IMR-90 (cell line): ENCODE data around the gene HMCES. TPM values are rescaled to one million over a fixed set of nuclear protein-coding genes. Genes with fewer than 3 reads are reported as not detected.
"Not testable (repeated sequence)": the region's sequence is repeated elsewhere in the genome, so short reads cannot be mapped to it uniquely, and the experiment has no call there.

Source experiments
- ATAC-seq: fragments of 200-7000 bp; cut with Tn5 transposase; 2 replicates; pipeline ENCODE4 v1.9.1; 2020; ENCODE audit warnings: low read depth, mild to moderate bottlenecking, moderate library complexity
- BruUV-seq: library from RNA; stranded (reverse); fragments of 400-500 nt; replicated peaks from 2 replicates; lab custom pipeline; 2021; lab: Mats Ljungman, UMichigan
- CTCF ChIA-PET: fragments of 300-600 bp; formaldehyde crosslinking; extraction: SDS; loops from one replicate; lab custom pipeline; 2021; ENCODE audit warnings: antibody characterized with exemption; lab: Yijun Ruan, JAX
- POLR2A ChIA-PET: fragments of 300-600 bp; sonication (Branson Sonifier 250); formaldehyde crosslinking; loops from one replicate; lab custom pipeline; 2022; ENCODE audit warnings: antibody characterized with exemption; ENCODE audit not compliant: unreplicated experiment; lab: Charles Lee
- DNase-seq: peaks from one replicate; pipeline ENCODE4 v3.0.0; 2013
- H2AFZ ChIP-seq: replicated peaks from 2 replicates; pipeline ENCODE3; 2013; ENCODE audit warnings: low read length, mild to moderate bottlenecking; ENCODE audit not compliant: poor library complexity
- H2AK5ac ChIP-seq: 2 replicates; pipeline ENCODE4 v1.6.1; 2013; ENCODE audit warnings: low read depth, low read length, inconsistent platforms
- H2AK9ac ChIP-seq: replicated peaks from 2 replicates; pipeline ENCODE3; 2013; ENCODE audit warnings: mild to moderate bottlenecking, low read depth, low read length, moderate library complexity; ENCODE audit not compliant: poor library complexity
- H2BK120ac ChIP-seq: 2 replicates; pipeline ENCODE4 v1.6.1; 2013; ENCODE audit warnings: low read depth, low read length, inconsistent platforms
- H2BK15ac ChIP-seq: 3 replicates; pipeline ENCODE4 v1.6.1; 2013; ENCODE audit warnings: low read depth, low read length, inconsistent platforms
- H2BK20ac ChIP-seq: 2 replicates; pipeline ENCODE4 v1.6.1; 2013; ENCODE audit warnings: low read depth, mild to moderate bottlenecking, inconsistent platforms, low read length, moderate library complexity
- H2BK5ac ChIP-seq: 2 replicates; pipeline ENCODE4 v1.6.1; 2013; ENCODE audit warnings: mild to moderate bottlenecking, low read depth, low read length, inconsistent platforms; ENCODE audit not compliant: poor library complexity, severe bottlenecking
- H3K14ac ChIP-seq: replicated peaks from 2 replicates; pipeline ENCODE4 v1.6.1; 2013; ENCODE audit warnings: low read depth, low read length, inconsistent platforms
- H3K18ac ChIP-seq: 2 replicates; pipeline ENCODE4 v1.6.1; 2013; ENCODE audit warnings: low read depth, low read length, control low read depth
- H3K23ac ChIP-seq: 2 replicates; pipeline ENCODE4 v1.6.1; 2013; ENCODE audit warnings: low read depth, low read length, inconsistent platforms
- H3K27ac ChIP-seq: 2 replicates; pipeline ENCODE4 v1.5.1; 2013; ENCODE audit warnings: mild to moderate bottlenecking, control low read depth, low read length; ENCODE audit not compliant: insufficient read depth
- H3K27me3 ChIP-seq: 2 replicates; pipeline ENCODE4 v1.6.1; 2013; ENCODE audit warnings: low read length; ENCODE audit not compliant: control insufficient read depth, insufficient read depth
- H3K36me3 ChIP-seq: 2 replicates; pipeline ENCODE4 v1.6.1; 2013; ENCODE audit warnings: low read length, mixed read lengths; ENCODE audit not compliant: control insufficient read depth, insufficient read depth
- H3K4ac ChIP-seq: 2 replicates; pipeline ENCODE4 v1.6.1; 2013; ENCODE audit warnings: low read depth, low read length, inconsistent platforms
- H3K4me1 ChIP-seq: 2 replicates; pipeline ENCODE4 v1.6.1; 2013; ENCODE audit warnings: low read length, mixed read lengths; ENCODE audit not compliant: control insufficient read depth, insufficient read depth
- H3K4me2 ChIP-seq: 2 replicates; pipeline ENCODE4 v1.6.1; 2013; ENCODE audit warnings: low read depth, mild to moderate bottlenecking, control low read depth, low read length, moderate library complexity
- H3K4me3 ChIP-seq: 2 replicates; pipeline ENCODE4 v1.5.1; 2013; ENCODE audit warnings: low read depth, mild to moderate bottlenecking, control low read depth, low read length, moderate library complexity; ENCODE audit not compliant: insufficient read depth
- H3K56ac ChIP-seq: 2 replicates; pipeline ENCODE4 v1.6.1; 2013; ENCODE audit warnings: low read length, inconsistent platforms; ENCODE audit not compliant: insufficient read depth; ENCODE audit errors: extremely low read depth
- H3K79me1 ChIP-seq, 2 experiments: 2 replicates each; pipeline ENCODE4 v1.6.1; 2013; ENCODE audit warnings: low read length in 2 of 2, inconsistent platforms in 1 of 2, low read depth in 1 of 2
- H3K9ac ChIP-seq: 2 replicates; pipeline ENCODE4 v1.6.1; 2013; ENCODE audit warnings: low read depth, low read length, control low read depth
- H3K9me1 ChIP-seq: 2 replicates; pipeline ENCODE4 v1.6.1; 2013; ENCODE audit warnings: low read length, inconsistent platforms; ENCODE audit not compliant: insufficient read depth
- H3K9me3 ChIP-seq: 2 replicates; pipeline ENCODE4 v1.6.1; 2013; ENCODE audit warnings: low read length; ENCODE audit not compliant: control insufficient read depth, insufficient read depth
- H4K20me1 ChIP-seq: 2 replicates; pipeline ENCODE4 v1.6.1; 2013; ENCODE audit warnings: low read length, inconsistent platforms; ENCODE audit not compliant: insufficient read depth
- H4K5ac ChIP-seq: 2 replicates; pipeline ENCODE4 v1.6.1; 2013; ENCODE audit warnings: mild to moderate bottlenecking, low read depth, low read length, control low read depth
- H4K8ac ChIP-seq, 2 experiments: 2 replicates each; pipeline ENCODE4 v1.6.1; 2013; ENCODE audit warnings: low read depth in 2 of 2, low read length in 2 of 2, control low read depth in 1 of 2, inconsistent platforms in 1 of 2
- H4K91ac ChIP-seq: 2 replicates; pipeline ENCODE4 v1.6.1; 2013; ENCODE audit warnings: low read depth, low read length, inconsistent platforms; ENCODE audit not compliant: insufficient read depth
- WGBS, 2 experiments: methylation state at CpG; one replicate each; pipeline versions ENCODE4 v1.1.5 to v1.1.7; 2013; ENCODE audit warnings: missing lambda C conversion rate in 2 of 2; ENCODE audit not compliant: insufficient read length in 1 of 2; ENCODE audit errors: extremely low coverage in 2 of 2; 5-methylcytosine and 5-hydroxymethylcytosine counted together
- dilution Hi-C: fragments of 300-500 bp; cut with HindIII; formaldehyde crosslinking; loops from one replicate; pipeline ENCODE4 v1.14.3; 2018; ENCODE audit warnings: low sequenced_read_pairs; ENCODE audit not compliant: unreplicated experiment
- in situ Hi-C: fragments of 300-500 bp; cut with MboI; formaldehyde crosslinking; loops from 3 replicates; pipeline ENCODE4 v1.14.3; 2019; ENCODE audit warnings: low sequenced_read_pairs, inconsistent platforms, mixed read lengths
- intact Hi-C: fragments of 100-400 bp; cut with micrococcal nuclease; formaldehyde crosslinking; loops from 2 replicates; pipeline ENCODE4 v1.10.0; 2022
- polyA plus RNA-seq, 3 experiments: library from polyadenylated mRNA; depleted of rRNA; stranded (reverse); fragments of >200 nt; gene quantifications; 2 replicates each; pipeline ENCODE4 v1.2.3, GENCODE V29; 2012; ENCODE audit warnings: low replicate concordance in 1 of 3
- total RNA-seq: library from RNA; depleted of rRNA; stranded (reverse); fragments of >200 nt; gene quantifications from 2 replicates; pipeline ENCODE4 v1.2.3, GENCODE V29; 2012

The HMCES gene
- total and polyA plus RNA-seq, 2 of the 4 experiments (the other 2 are of a cell fraction), result 26.0 to 30.5 TPM

DNA sequence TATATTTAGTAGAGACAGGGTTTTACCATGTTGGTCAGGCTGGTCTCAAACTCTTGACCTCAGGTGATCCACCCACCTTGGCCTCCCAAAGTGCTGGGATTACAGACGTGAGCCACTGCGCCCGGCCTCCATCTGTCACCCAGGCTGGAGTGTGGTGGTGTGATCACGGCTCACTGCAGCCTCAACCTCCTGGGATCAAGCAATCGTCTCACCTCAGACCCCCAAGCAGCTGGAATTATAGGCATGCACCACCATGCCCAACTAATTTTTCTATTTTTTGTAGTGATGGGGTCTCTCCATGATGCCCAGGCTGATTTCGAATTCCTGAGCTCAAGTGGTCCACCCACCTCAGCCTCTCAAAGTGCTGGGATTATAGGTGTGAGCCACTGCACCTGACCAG, 13.7 kb upstream of the HMCES start:
- H2BK15ac ChIP-seq, H3K9me3 ChIP-seq, dilution Hi-C loops, H3K27me3 ChIP-seq, H3K4me1 ChIP-seq, H4K8ac ChIP-seq, H3K9ac ChIP-seq, POLR2A ChIA-PET, H3K56ac ChIP-seq, H3K4me2 ChIP-seq, ATAC-seq, BruUV-seq, H3K18ac ChIP-seq, H2BK120ac ChIP-seq, H3K14ac ChIP-seq, in situ Hi-C loops, H2BK5ac ChIP-seq, DNase-seq, intact Hi-C loops, H3K4ac ChIP-seq, H2AFZ ChIP-seq, H2BK20ac ChIP-seq, H4K91ac ChIP-seq, H3K27ac ChIP-seq, H2AK5ac ChIP-seq, H4K5ac ChIP-seq, H2AK9ac ChIP-seq, H3K4me3 ChIP-seq, H3K23ac ChIP-seq: not testable (repeated sequence)
- H3K9me1 ChIP-seq, result peaks cover 18% of the 10 kb centered on the region
- peaks cover 85% of the 10 kb centered on the region for H3K36me3 ChIP-seq
- H3K79me1 ChIP-seq, result peaks cover 51 to 76% of the 10 kb centered on the region in 2 experiments
- 100% methylated on average over 1 of the region's 6 CpGs; no CpG with 5 or more reads in 1 of the 2 experiments for WGBS, 2 experiments
- CTCF ChIA-PET, result interaction anchor here (0.6 kb wide), 1 partner anchor 18 kb away, joined by 3 read pairs; no protein-coding TSS in a partner anchor
- H4K20me1 ChIP-seq, result peaks cover 68% of the 10 kb centered on the region
